Measurements from ENCODE around the gene MLLT6. TPM values are rescaled to one million over a fixed set of nuclear protein-coding genes. Genes with fewer than 3 reads are reported as not detected.
A peak's percentile ranks its signal among the peaks of the same experiment; 100 is the strongest.

The MLLT6 gene
- total RNA-seq, 4 donors from 2014 or later = 69.2 to 297 (median 190) TPM

DNA sequence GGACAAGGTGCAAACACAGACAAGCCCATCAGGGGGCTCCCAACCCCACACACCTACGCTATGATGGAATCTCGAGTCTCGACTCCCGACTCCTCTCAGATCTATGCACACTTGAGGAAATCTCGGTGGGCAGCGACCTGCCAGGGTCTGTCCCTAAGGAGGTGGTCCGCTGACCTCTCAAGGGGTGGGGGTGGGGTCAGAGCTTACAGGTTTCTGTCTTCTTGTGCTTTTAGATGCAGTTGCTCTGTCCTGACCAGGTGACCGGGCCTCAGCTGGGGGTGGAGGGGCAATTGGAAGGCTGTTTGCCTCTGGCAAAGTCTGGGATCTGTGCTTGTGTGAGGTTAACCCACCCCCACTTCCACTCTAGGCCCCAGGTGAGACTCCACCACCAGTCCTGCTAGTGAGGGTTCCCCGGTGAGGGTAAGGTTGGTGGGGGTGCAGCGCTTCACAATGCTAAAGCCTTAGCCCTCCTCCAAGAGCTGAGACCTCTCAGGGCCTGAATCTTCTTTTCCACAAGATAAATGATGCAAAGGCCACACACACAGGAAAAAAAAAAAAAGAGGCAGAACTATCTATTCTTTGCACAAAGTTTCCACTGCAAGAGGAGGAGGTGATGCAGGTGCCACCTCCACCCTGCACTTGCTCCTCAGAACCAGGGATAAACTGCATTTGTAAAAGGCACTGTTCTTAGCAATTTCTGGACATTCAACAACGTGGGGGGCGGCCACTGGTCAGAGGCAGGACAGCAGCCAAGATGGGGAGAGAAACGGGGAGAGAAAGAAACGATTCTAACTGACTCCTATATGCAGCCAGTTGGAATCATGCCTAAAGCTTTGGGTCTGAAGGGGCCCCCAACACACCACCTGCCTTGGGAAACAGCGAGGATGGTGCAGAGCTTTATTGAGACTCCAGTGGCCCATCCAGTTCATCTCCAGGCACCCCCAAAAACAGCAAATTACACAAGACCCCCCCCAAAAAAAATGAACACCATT is 29.2 kb downstream of the MLLT6 start:
- Histone ChIP-seq H3K9me3 (no peaks in the 10 kb centered on the region), H3K36me3 (peaks cover 0 to 34% (median 0%) of the 10 kb centered on the region in 3 donors), H3K4me3 (no peak overlapping the region), H3K27ac (peak overlapping the region in 2 of 4 donors; percentile 78 to 99), H3K27me3 (no peaks in the 10 kb centered on the region), H3K4me1 (peaks cover 9 to 59% (median 13%) of the 10 kb centered on the region in 4 donors)
- DNase-seq = peak in 2 of 3 donors; percentile 38 to 50
- TF ChIP-seq POLR2A (IDR thresholded peaks at IDR 0.05) = no peak
- TF ChIP-seq, protein P1, sequence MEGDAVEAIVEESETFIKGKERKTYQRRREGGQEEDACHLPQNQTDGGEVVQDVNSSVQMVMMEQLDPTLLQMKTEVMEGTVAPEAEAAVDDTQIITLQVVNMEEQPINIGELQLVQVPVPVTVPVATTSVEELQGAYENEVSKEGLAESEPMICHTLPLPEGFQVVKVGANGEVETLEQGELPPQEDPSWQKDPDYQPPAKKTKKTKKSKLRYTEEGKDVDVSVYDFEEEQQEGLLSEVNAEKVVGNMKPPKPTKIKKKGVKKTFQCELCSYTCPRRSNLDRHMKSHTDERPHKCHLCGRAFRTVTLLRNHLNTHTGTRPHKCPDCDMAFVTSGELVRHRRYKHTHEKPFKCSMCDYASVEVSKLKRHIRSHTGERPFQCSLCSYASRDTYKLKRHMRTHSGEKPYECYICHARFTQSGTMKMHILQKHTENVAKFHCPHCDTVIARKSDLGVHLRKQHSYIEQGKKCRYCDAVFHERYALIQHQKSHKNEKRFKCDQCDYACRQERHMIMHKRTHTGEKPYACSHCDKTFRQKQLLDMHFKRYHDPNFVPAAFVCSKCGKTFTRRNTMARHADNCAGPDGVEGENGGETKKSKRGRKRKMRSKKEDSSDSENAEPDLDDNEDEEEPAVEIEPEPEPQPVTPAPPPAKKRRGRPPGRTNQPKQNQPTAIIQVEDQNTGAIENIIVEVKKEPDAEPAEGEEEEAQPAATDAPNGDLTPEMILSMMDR (IDR thresholded peaks at IDR 0.05) = peak in 5 of 6 experiments; percentile 7 to 25 (median 17)

DNA sequence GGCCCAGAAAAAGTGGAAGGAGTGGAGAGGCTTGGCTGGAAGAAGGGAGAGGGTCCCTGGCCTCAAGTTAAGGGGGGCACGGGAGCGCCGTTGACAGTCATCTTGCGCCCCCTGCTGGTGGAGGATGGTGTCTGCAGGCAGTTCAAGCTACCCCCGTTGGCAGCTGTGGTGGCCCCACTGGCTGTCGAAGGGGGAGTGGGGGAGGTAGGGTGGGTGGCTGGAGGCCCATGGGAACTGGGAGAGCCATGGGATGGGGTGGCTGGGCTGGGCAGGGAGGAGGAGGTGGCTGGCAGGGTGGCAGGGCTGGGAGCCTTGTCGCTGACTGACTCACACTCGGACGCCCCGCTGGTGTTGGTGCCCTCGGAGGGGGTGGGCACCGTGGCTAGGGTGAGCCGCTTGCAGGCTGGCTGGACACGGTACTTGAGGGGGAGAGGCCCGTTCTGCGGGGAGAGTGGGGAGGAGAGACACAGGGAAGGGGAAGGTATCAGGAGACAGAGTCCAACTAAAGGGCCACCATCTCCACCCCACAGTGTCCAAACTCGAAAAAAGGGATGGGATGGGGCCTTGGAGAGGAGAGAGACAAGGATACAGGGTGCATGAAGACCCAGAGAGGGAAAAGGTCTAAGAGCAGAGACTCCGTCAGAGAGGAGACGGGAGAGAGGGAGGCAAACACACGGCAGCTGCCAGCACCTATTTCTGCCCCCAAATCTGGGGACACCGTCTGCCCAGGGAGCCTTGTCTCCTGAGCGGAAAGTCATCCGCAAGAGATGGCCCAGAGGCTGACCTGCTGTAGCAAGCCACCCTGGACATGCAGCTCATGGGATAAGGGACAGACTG is 30.3 kb downstream of the MLLT6 start:
- no peak for TF ChIP-seq POLR2A (IDR thresholded peaks at IDR 0.05)
- TF ChIP-seq, protein P1 (IDR thresholded peaks at IDR 0.05) = peak; percentile 81 to 97 (median 93)
- H3K27ac ChIP-seq = no peak overlapping the region
- H3K9me3 ChIP-seq = no peaks in the 10 kb centered on the region
- H3K4me1 ChIP-seq = peaks cover 7 to 65% (median 12%) of the 10 kb centered on the region in 4 donors
- H3K36me3 ChIP-seq = peaks cover 0 to 38% (median 0%) of the 10 kb centered on the region in 3 donors
- peak; percentile 68 to 82 (median 76) for DNase-seq
- no peaks in the 10 kb centered on the region for H3K27me3 ChIP-seq
- no peak overlapping the region for H3K4me3 ChIP-seq

DNA sequence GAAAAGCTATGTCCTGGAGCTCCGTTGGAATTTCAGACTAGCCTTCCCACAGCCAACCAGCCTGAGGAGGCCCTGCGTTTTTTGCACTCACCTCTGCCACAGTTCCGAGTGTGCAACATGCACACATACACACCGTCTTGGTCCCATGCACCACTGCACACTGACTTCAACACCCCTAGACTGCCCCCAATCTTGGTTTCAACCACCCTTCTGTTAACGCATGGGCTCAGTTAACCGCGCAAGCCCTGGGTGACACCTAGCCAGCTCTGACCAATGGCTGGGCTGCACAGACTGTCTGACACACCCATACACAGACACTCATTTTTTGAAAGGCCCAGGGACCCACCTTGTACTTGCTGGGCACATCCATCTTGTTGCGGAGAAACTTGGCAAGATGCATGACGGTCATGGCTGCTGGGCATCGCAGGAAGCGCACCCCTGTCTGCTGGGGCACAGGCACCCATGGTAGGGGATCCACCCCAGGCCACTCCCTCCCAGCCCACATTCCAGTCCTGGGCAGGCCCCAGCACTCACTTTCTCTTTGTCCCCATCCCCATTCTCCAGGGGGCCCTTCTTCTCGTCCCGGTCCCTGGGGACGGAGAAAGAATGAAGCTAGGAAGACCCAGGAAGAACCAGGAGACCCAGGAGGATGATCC is 33.1 kb downstream of the MLLT6 start:
- peak in 1 of 3 donors; percentile 48 for DNase-seq
- Histone ChIP-seq H3K9me3 (no peaks in the 10 kb centered on the region), H3K27me3 (no peaks in the 10 kb centered on the region), H3K4me3 (no peak overlapping the region), H3K36me3 (peaks cover 0 to 38% (median 0%) of the 10 kb centered on the region in 3 donors), H3K27ac (no peak overlapping the region), H3K4me1 (peaks cover 0 to 73% (median 8%) of the 10 kb centered on the region in 4 donors)
- TF ChIP-seq POLR2A (IDR thresholded peaks at IDR 0.05) = no peak
- TF ChIP-seq, protein P1 (IDR thresholded peaks at IDR 0.05) = no peak

DNA sequence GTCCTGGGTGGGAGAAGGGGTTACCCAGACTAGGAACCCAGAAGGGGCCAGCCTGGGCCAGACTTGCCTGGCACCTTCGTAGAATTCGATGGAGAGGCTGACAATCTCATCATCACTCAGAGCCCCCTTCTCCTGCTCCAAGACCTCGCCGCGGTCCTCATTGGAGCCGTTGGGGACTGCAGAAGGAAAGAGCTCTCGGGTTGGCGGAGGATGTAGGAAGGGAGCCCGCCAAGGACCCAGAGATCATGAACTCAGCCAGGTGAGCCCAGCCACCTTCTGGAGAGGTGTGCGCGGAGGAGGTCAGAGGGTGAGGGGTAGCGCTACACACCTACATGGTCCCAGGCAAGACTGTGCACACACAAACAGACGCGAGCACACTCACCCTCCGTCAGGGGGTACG is 33.6 kb downstream of the MLLT6 start:
- no peak for TF ChIP-seq POLR2A (IDR thresholded peaks at IDR 0.05)
- TF ChIP-seq, protein P1 (IDR thresholded peaks at IDR 0.05) = no peak
- DNase-seq = no peak
- Histone ChIP-seq H3K4me3 (no peak overlapping the region), H3K27ac (peak overlapping the region in 1 of 4 donors; percentile 26), H3K36me3 (peaks cover 0 to 38% (median 0%) of the 10 kb centered on the region in 3 donors), H3K4me1 (peaks cover 0 to 73% (median 6%) of the 10 kb centered on the region in 4 donors), H3K27me3 (no peaks in the 10 kb centered on the region), H3K9me3 (no peaks in the 10 kb centered on the region)

DNA sequence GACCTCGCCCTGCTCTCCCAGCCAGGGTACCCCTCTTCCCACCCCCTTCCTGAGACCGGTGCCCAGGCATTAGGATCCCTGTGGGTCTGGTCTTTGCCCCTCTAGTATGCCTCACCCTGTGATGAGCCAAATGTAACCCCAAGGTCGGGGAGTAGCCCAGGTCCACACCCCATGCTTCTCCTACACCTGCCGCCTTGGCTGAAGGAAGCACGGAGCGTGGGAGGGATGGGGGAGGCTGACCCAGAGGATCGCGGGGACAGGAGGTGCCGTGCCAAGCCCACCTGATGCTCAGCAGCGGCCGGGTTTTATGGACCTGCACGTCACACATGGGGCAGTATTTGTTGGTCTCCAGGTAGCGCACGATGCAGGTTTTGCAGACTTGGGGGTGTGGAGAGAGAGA is 34.2 kb downstream of the MLLT6 start:
- Histone ChIP-seq H3K27ac (peak overlapping the region in 1 of 4 donors; percentile 26), H3K4me3 (no peak overlapping the region), H3K9me3 (no peaks in the 10 kb centered on the region), H3K36me3 (peaks cover 0 to 38% (median 0%) of the 10 kb centered on the region in 3 donors), H3K4me1 (peaks cover 0 to 73% (median 5%) of the 10 kb centered on the region in 4 donors), H3K27me3 (no peaks in the 10 kb centered on the region)
- peak in 2 of 3 donors; percentile 53 to 79 for DNase-seq
- no peak for TF ChIP-seq POLR2A (IDR thresholded peaks at IDR 0.05)
- TF ChIP-seq, protein P1 (IDR thresholded peaks at IDR 0.05) = no peak
